GM04503 (cell line): ENCODE results near the gene CNGA4.
"Not testable (repeated sequence)": the region's sequence is repeated elsewhere in the genome, so short reads cannot be mapped to it uniquely, and the experiment has no call there.

Experiments used
- DNase-seq: peaks from one replicate; pipeline ENCODE4 v3.0.0-alpha.2; 2012; ENCODE audit warnings: low read depth

The CNGA4 gene

GRCh38 chr11:6263662-6264061 is 24.8 kb downstream of the CNGA4 start:
- no peak for DNase-seq

DNA sequence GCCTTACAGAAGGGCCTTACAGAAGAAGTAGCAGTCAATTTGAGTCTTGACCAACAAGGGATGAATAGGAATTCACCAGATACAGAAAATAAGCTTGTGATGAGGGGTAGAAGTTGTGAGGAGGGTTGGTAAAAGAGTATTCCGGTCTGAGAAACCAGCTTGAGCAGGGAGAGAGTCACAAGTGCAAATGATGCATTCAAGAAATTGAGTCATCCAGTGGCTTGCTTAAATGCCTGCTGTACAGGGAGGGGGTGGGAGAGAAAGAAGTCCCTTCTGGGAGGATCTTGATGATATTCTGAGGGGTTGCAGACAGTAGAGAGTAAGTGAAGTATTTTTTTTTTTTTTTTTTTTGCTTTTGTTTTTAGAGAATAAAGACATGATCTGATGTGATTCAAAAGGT is 29.9 kb downstream of the CNGA4 start:
- DNase-seq = no peak

GRCh38 chr11:6269994-6270393 is 31.1 kb downstream of the CNGA4 start:
- no peak for DNase-seq

- DNase-seq = no peak
Measured at GRCh38 chr11:6270584-6271246, 31.8 kb downstream of the CNGA4 start.

- no peak for DNase-seq
Measured at GRCh38 chr11:6271598-6271997, 32.7 kb downstream of the CNGA4 start.

DNA sequence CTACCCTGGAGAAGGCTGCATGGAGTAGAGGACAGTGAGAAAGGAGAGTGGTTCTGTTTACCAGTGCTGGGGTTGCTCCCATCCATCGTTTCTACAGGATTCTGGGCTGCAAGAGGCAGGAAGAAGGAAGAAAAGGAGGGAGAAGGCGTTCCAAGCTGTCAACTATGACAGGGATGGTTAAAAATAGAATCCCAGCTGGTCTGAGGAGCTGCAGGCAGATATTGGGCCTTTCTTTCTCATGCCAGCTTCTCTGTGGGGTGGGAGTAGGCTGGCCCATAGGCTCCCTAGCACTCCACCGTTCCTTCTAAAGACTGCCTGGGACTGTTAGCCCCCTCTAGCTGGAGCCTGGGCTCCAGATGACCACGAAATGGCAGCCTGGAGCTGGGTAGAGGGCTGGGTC is 34.3 kb downstream of the CNGA4 start:
- DNase-seq = no peak

DNA sequence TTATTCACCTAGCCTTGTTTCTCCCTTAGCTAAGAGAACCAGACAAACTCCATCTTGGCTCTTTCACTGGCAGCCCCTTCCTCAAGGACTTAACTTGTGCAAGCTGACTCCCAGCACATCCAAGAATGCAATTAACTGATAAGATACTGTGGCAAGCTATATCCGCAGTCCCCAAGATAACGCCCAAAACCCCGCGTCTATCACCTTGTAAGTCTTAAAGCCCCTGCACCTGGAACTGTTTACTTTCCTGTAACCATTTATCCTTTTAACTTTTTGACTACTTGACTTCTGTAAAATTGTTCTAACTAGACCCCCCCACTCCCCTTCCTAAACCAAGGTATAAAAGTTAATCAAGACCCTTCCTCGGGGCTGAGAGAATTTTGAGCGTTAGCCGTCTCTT is 41.9 kb downstream of the CNGA4 start:
- DNase-seq = not testable (repeated sequence)

DNA sequence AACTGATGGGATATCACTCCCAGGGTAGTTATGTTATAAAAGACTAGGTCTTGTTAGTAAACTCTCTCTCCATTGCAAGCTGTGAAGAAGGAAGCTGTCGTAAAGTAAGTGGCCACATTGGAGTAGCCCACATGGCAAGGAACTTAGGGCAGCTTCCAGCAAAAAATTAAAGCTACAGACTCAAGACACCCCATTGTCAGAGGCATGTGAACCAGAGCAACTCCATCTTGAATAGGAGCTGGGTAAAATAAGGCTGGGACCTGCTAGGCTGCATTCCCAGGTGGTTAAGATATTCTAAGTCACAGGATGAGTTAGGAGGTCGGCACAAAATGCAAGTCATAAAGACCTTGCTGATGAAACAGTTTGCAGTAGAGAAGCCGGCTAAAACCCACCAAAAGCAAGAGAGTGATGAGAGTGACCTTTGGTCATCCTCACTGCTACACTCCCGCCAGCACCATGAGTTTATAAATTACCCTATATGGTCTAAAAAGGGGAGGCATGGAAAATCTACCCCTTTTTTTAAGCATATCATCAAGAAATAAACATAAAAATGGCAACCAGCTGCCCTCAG is 44.6 kb downstream of the CNGA4 start:
- DNase-seq = no peak

DNA sequence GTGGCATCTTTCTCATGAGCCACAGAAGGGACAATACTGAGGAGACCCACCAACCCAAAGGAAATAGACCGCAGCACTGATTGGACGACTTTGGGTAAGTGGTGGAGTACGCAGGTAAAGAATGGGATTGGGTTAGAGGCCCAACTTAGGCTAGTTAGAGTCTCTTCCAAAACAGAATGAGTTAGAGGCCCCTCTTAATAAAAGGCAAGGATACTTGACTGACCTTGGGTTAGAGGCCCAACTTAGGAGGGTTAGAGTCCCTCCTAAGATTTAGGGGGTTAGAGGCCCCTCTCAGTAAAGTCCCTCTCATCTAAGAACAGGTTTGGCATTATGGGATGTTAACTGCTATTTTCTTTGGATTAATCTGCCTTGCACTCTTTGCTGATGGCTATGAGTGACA is 45.4 kb downstream of the CNGA4 start:
- DNase-seq = no peak

GRCh38 chr11:6285019-6285418 is 46.1 kb downstream of the CNGA4 start:
- no peak for DNase-seq
